NCI-H2171 treated with DMSO at 0.1 percent for 48 hours (cell line): ENCODE measurements around the gene ABO.
"Not testable (repeated sequence)": the region's sequence is repeated elsewhere in the genome, so short reads cannot be mapped to it uniquely, and the experiment has no call there.

Experiments
- DNase-seq: peaks from one replicate; lab custom pipeline; 2025; lab: John Stamatoyannopoulos, UW

The ABO gene

GRCh38 chr9:133275105-133276000 lies at the start of gene ABO:
Gene ABO, minus strand, starts transcription at chr9:133275201.
- no peak for DNase-seq

- no peak for DNase-seq
Measured at GRCh38 chr9:133323991-133324703, 49.1 kb upstream of the ABO start.

- DNase-seq = no peak
Measured at GRCh38 chr9:133323211-133323610, 48.2 kb upstream of the ABO start.

- DNase-seq = no peak
Measured at GRCh38 chr9:133322701-133323100, 47.7 kb upstream of the ABO start.

- DNase-seq = no peak
Measured at GRCh38 chr9:133321411-133321935, 46.5 kb upstream of the ABO start.

- no peak for DNase-seq
Measured at GRCh38 chr9:133320421-133320881, 45.5 kb upstream of the ABO start.

GRCh38 chr9:133317551-133317950 lies 42.5 kb upstream of the ABO start:
- not testable (repeated sequence) for DNase-seq

GRCh38 chr9:133315997-133316396 lies 41.0 kb upstream of the ABO start:
- DNase-seq = no peak

GRCh38 chr9:133309608-133310007 lies 34.6 kb upstream of the ABO start:
- DNase-seq = no peak

GRCh38 chr9:133307301-133307700 lies 32.3 kb upstream of the ABO start:
- no peak for DNase-seq

GRCh38 chr9:133306242-133307204 lies 31.5 kb upstream of the ABO start:
- DNase-seq = no peak

GRCh38 chr9:133305731-133306130 lies 30.7 kb upstream of the ABO start:
- DNase-seq = no peak

GRCh38 chr9:133304477-133305377 lies 29.7 kb upstream of the ABO start:
- no peak for DNase-seq

- peak; percentile 65 for DNase-seq
Measured at GRCh38 chr9:133304158-133304470, 29.1 kb upstream of the ABO start.

- DNase-seq = no peak
Measured at GRCh38 chr9:133303266-133304157, 28.5 kb upstream of the ABO start.

GRCh38 chr9:133301253-133302230 lies 26.5 kb upstream of the ABO start:
- DNase-seq = no peak

GRCh38 chr9:133299996-133300395 lies 25.0 kb upstream of the ABO start:
- DNase-seq = not testable (repeated sequence)

GRCh38 chr9:133294257-133294656 lies 19.3 kb upstream of the ABO start:
- no peak for DNase-seq
